Measurements from ENCODE around the gene ABCB8. TPM values are rescaled to one million over a fixed set of nuclear protein-coding genes. Genes with fewer than 3 reads are reported as not detected.

Gene ABCB8
- total and polyA plus RNA-seq, 9 of the 15 experiments (the other 6 are each of a cell fraction or from before 2014, with no cell fraction given), result 7.6 to 106 (median 36.3) TPM

DNA sequence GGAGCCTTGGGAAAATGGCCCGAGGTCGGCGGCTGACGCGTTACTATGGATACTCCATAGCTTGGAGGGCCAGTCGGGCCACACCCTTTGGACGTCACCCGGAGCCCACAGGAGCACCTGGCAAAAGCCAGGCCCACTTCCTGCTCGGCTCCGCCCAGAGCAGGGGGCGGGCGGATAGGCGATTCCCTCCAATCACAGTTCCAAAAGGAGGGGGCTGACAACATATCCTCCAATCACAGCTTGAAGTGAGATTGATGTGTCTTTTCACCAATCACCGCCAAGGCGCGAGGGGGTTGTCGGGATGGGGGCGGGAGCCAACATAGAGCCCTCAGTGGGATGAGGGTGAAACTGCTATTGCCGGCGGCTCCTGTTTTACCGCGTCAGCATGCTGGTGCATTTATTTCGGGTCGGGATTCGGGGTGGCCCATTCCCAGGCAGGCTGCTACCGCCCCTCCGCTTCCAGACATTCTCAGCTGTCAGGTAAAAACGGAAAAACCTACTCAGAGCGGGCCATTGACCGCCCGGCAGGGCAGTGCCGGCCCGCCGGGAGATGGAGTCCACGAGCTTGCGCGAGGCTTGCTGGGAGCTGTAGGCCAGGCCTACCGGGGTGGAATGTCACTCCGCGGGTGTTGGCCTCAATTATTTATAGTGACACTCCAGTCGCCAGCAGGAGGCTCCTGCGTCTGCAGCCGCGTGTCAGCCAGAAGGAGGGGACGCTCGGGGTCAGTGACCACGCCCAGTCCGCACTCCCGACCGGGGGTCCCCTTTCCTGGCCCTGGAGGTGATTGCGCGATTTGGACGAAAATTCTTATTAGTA lies at the start of gene ABCB8 (continued):
- TF ChIP-seq, protein P1, sequence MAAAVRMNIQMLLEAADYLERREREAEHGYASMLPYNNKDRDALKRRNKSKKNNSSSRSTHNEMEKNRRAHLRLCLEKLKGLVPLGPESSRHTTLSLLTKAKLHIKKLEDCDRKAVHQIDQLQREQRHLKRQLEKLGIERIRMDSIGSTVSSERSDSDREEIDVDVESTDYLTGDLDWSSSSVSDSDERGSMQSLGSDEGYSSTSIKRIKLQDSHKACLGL (CRISPR knock-in tag; IDR thresholded peaks at IDR 0.05; ENCODE audit: borderline replicate concordance, poor library complexity, severe bottlenecking), result peak; percentile 1
- TF ChIP-seq BMI1 (IDR thresholded peaks at IDR 0.05; ENCODE audit: low read length) (peak; percentile 69; the same call in 1 of the 2 replicates), ZBTB17 (CRISPR knock-in tag; IDR thresholded peaks at IDR 0.05) (peak; percentile 48), ZNF764 (CRISPR knock-in tag; IDR thresholded peaks at IDR 0.05; ENCODE audit: low read depth) (no peak; the same call in 1 of the 2 replicates), NFXL1 (CRISPR knock-in tag; IDR thresholded peaks at IDR 0.05) (no peak), KDM5B (IDR thresholded peaks at IDR 0.05; ENCODE audit: insufficient replicate concordance, low read depth, low read length) (peak; percentile 87), ZNF696 (CRISPR knock-in tag; conservative IDR thresholded peaks at IDR 0.05) (no peak), CREB1 (IDR thresholded peaks at IDR 0.05) (peak; percentile 80), CREB1 (CRISPR knock-in tag; IDR thresholded peaks at IDR 0.05) (peak; percentile 88), HNRNPL (IDR thresholded peaks at IDR 0.05; ENCODE audit: low read depth, low read length) (no peak), ZNF778 (CRISPR knock-in tag; IDR thresholded peaks at IDR 0.05) (no peak), DMBX1 (CRISPR knock-in tag; IDR thresholded peaks at IDR 0.05; ENCODE audit: borderline replicate concordance) (peak; percentile 60; the same call in 1 of the 2 replicates), RBBP5 (IDR thresholded peaks at IDR 0.05; ENCODE audit: borderline replicate concordance, insufficient read depth, low read length, poor library complexity, severe bottlenecking) (peak; percentile 75), ZNF431 (CRISPR knock-in tag; IDR thresholded peaks at IDR 0.05) (0 out of 2 replicates have a peak, but pooled peaks have one; percentile 58), L3MBTL2 (IDR thresholded peaks at IDR 0.05) (peak; percentile 95), GABPB1 (CRISPR knock-in tag; IDR thresholded peaks at IDR 0.05) (peak; percentile 84), TCF7 (IDR thresholded peaks at IDR 0.05; ENCODE audit: borderline replicate concordance) (no peak), RBM17 (IDR thresholded peaks at IDR 0.05; ENCODE audit: borderline replicate concordance, low read depth, low read length) (no peak)
- TF ChIP-seq, protein P2, sequence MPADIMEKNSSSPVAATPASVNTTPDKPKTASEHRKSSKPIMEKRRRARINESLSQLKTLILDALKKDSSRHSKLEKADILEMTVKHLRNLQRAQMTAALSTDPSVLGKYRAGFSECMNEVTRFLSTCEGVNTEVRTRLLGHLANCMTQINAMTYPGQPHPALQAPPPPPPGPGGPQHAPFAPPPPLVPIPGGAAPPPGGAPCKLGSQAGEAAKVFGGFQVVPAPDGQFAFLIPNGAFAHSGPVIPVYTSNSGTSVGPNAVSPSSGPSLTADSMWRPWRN (IDR thresholded peaks at IDR 0.05; ENCODE audit: low read depth), result no peak
- TF ChIP-seq, protein P3, sequence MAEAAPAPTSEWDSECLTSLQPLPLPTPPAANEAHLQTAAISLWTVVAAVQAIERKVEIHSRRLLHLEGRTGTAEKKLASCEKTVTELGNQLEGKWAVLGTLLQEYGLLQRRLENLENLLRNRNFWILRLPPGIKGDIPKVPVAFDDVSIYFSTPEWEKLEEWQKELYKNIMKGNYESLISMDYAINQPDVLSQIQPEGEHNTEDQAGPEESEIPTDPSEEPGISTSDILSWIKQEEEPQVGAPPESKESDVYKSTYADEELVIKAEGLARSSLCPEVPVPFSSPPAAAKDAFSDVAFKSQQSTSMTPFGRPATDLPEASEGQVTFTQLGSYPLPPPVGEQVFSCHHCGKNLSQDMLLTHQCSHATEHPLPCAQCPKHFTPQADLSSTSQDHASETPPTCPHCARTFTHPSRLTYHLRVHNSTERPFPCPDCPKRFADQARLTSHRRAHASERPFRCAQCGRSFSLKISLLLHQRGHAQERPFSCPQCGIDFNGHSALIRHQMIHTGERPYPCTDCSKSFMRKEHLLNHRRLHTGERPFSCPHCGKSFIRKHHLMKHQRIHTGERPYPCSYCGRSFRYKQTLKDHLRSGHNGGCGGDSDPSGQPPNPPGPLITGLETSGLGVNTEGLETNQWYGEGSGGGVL (CRISPR knock-in tag; IDR thresholded peaks at IDR 0.05), result no peak
- TF ChIP-seq, protein P4, sequence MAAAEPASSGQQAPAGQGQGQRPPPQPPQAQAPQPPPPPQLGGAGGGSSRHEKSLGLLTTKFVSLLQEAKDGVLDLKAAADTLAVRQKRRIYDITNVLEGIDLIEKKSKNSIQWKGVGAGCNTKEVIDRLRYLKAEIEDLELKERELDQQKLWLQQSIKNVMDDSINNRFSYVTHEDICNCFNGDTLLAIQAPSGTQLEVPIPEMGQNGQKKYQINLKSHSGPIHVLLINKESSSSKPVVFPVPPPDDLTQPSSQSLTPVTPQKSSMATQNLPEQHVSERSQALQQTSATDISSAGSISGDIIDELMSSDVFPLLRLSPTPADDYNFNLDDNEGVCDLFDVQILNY (CRISPR knock-in tag; IDR thresholded peaks at IDR 0.05), result no peak
- TF ChIP-seq, protein P5, sequence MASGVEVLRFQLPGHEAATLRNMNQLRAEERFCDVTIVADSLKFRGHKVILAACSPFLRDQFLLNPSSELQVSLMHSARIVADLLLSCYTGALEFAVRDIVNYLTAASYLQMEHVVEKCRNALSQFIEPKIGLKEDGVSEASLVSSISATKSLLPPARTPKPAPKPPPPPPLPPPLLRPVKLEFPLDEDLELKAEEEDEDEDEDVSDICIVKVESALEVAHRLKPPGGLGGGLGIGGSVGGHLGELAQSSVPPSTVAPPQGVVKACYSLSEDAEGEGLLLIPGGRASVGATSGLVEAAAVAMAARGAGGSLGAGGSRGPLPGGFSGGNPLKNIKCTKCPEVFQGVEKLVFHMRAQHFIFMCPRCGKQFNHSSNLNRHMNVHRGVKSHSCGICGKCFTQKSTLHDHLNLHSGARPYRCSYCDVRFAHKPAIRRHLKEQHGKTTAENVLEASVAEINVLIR (CRISPR knock-in tag; IDR thresholded peaks at IDR 0.05), result 0 out of 2 replicates have a peak, but pooled peaks have one; percentile 3

All from K562 (cell line).